GM12865 (cell line): ENCODE measurements around the gene PRKN.

Experiments
- DNase-seq: peaks from one replicate; pipeline ENCODE4 v3.0.0; 2010; ENCODE audit warnings: low read depth
- H3K4me3 ChIP-seq: 2 replicates; pipeline ENCODE4 v1.5.1; 2011; ENCODE audit warnings: mild to moderate bottlenecking, low read depth, low read length, control low read depth
- TF ChIP-seq, protein P1 (sequence below): IDR thresholded peaks from 2 replicates; pipeline ENCODE4 v1.5.1; 2011; ENCODE audit warnings: low read length, control low read depth, low read depth, inconsistent platforms; ENCODE audit not compliant: insufficient read depth; ENCODE audit errors: missing control alignments

PRKN gene

DNA sequence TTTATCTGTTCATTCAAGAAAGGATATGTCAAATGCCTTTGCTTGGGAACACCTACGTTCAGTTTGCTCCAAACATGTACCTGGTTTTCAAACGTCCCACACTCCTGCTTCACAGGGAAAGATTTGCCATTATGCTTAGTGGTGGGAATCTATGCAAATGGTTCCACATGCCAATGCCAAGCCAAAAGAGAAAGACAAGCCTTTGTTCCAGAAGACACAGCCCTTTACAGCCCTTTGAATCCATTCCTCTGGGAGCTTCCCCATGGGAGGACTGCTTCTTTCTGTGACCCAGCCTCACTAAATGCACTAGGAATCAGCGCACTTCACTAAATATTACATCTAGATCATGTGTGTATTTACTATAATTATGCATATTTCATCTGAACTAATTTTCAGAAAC, 619.5 kb downstream of the PRKN start:
- TF ChIP-seq, protein P1, sequence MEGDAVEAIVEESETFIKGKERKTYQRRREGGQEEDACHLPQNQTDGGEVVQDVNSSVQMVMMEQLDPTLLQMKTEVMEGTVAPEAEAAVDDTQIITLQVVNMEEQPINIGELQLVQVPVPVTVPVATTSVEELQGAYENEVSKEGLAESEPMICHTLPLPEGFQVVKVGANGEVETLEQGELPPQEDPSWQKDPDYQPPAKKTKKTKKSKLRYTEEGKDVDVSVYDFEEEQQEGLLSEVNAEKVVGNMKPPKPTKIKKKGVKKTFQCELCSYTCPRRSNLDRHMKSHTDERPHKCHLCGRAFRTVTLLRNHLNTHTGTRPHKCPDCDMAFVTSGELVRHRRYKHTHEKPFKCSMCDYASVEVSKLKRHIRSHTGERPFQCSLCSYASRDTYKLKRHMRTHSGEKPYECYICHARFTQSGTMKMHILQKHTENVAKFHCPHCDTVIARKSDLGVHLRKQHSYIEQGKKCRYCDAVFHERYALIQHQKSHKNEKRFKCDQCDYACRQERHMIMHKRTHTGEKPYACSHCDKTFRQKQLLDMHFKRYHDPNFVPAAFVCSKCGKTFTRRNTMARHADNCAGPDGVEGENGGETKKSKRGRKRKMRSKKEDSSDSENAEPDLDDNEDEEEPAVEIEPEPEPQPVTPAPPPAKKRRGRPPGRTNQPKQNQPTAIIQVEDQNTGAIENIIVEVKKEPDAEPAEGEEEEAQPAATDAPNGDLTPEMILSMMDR, result no peak
- no peak for DNase-seq

DNA sequence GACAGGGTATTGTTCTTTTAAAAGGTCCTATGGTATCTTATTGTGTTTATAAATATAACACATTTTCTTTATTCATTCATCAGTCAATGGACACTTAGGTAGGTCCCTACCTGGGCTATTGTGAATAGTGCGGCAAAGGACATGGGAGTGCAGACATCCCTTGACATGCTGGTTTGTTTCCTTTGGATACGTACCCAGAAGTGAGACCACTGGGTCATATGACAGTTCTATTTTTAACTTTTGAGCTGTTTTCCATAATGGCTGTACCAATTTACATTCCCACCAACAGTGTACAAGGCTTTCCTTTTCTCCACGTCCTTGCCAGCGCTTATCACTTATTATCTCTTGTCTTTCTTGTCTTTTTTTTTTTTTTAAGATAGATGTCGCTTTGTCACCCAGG, 627.5 kb downstream of the PRKN start:
- no peak for DNase-seq
- TF ChIP-seq, protein P1, result no peak
- no peak overlapping the region for H3K4me3 ChIP-seq

More for the DNA sequence above, 619.5 kb downstream of the PRKN start:
- no peak overlapping the region for H3K4me3 ChIP-seq

- TF ChIP-seq, protein P1, result no peak
- H3K4me3 ChIP-seq, result no peak overlapping the region
- no peak for DNase-seq
These were observed 627.9 kb downstream of the PRKN start for GRCh38 chr6:162099685-162100084.

DNA sequence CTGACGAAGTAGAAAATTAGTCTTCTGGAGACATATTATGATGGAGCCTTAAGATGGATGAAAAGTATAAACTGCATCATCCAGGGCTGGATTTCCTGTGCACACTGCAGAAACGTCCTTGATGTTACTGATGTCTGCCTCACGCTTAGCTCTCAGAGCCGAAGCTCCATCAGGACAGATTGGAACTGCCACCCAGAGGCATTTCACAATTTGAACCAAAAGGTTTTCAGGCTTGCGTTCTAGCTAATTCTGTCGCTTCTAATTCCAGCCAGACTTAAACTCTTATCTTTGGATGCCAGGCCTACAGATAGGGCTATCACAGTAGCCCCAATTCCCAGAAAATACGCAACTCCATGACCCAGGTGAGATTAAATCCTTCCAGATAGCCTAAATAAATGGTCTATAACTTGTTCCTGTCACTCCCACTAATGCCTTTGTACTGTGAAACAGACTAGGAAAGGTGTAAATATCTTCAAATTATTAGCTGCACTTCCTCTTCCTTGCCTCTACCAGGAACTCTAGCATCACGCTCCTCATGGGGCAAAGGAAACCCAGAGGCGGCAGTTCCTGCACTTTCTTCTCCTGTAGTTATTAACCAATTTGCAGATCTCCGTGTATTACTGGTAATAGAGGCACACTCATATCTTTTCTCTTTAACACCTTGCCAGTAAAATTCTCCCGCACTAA, 634.6 kb downstream of the PRKN start:
- no peak overlapping the region for H3K4me3 ChIP-seq
- TF ChIP-seq, protein P1, result no peak

DNA sequence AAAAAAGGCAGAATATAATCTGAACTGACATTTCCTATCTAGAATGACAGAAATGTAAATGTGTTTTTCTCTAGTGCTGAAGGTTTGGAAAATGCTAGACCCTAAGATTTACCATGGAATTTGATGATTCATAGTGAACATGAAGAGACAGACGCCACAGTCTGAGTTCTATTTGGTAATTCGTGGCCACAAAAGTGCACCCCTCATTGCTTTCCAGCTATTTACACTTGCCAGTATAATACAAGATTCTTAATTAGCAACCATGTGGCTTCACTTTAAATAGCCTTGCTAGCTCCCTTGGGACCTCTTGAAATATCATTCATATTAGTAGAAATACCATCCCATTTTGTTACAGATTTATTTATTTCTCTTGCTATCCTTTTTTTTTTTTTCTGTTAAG, 636.8 kb downstream of the PRKN start:
- H3K4me3 ChIP-seq, result no peak overlapping the region
- no peak for DNase-seq
- TF ChIP-seq, protein P1, result no peak

More for the DNA sequence above, 634.6 kb downstream of the PRKN start:
- DNase-seq, result no peak

DNA sequence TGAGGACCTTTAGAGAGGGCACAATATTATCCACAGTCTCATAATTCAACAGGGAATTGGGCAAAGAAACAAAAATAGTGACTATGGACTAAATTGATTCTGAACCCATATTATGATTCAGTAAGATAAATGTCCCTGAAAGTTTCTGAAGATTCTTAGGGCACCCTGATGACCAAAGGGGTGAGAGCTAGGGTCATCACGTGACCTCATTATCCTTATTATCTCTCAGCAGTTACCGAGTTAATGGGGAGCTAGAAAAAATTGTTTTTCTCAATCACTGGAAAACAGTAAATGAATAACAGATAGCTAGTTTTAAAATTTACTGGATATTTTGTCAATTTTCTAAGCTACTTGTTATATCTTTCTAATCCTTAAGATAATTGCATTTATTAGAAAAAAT, 639.5 kb downstream of the PRKN start:
- H3K4me3 ChIP-seq, result no peak overlapping the region
- DNase-seq, result no peak

More for the DNA sequence above, 639.5 kb downstream of the PRKN start:
- TF ChIP-seq, protein P1, result no peak
